GM12878 (cell line): ENCODE data around the gene MAMDC4. TPM values are rescaled to one million over a fixed set of nuclear protein-coding genes. Genes with fewer than 3 reads are reported as not detected.

Experiments used
- ATF3 ChIP-seq: IDR thresholded peaks from 2 replicates; pipeline ENCODE4 v1.6.1; 2011; ENCODE audit warnings: low read depth, mild to moderate bottlenecking, low read length, moderate library complexity, borderline replicate concordance; ENCODE audit errors: extremely low read depth
- BMI1 ChIP-seq: fragments of 450-650 bp; IDR thresholded peaks from 2 replicates; pipeline ENCODE4 v1.6.1; 2016; ENCODE audit warnings: mild to moderate bottlenecking, moderate library complexity, borderline replicate concordance
- CBX3 ChIP-seq: fragments of 200-600 bp; sonication (generic); IDR thresholded peaks from 2 replicates; pipeline ENCODE4 v1.6.1; 2016; ENCODE audit warnings: low read depth, borderline replicate concordance
- CBX5 ChIP-seq: sonication (generic); IDR thresholded peaks from 2 replicates; pipeline ENCODE4 v1.6.1; 2016; ENCODE audit warnings: low read depth, moderate library complexity, mild to moderate bottlenecking, inconsistent platforms
- CHD2 ChIP-seq: IDR thresholded peaks from 2 replicates; pipeline ENCODE4 v1.6.1; 2011; ENCODE audit warnings: low read depth, low read length, improper control_type of control experiment, borderline replicate concordance
- CREM ChIP-seq: IDR thresholded peaks from 2 replicates; pipeline ENCODE4 v1.6.1; 2014; ENCODE audit warnings: antibody characterized with exemption, low read depth
- ESRRA ChIP-seq: IDR thresholded peaks from 2 replicates; pipeline ENCODE4 v1.6.1; 2012; ENCODE audit warnings: mild to moderate bottlenecking, low read length, improper control_type of control experiment
- GABPA ChIP-seq: IDR thresholded peaks from 2 replicates; pipeline ENCODE4 v1.6.1; 2014; ENCODE audit warnings: antibody characterized with exemption, low read depth, mild to moderate bottlenecking, inconsistent platforms
- HDAC2 ChIP-seq: fragments of 200-600 bp; sonication (generic); IDR thresholded peaks from 2 replicates; pipeline ENCODE4 v1.6.1; 2017
- HDGF ChIP-seq: fragments of 450-650 bp; IDR thresholded peaks from 2 replicates; pipeline ENCODE4 v1.6.1; 2016; ENCODE audit warnings: antibody characterized with exemption
- IRF4 ChIP-seq: IDR thresholded peaks from 2 replicates; pipeline ENCODE4 v1.6.1; 2011; ENCODE audit warnings: low read depth, low read length
- KLF5 ChIP-seq: fragments of 450-650 bp; IDR thresholded peaks from 2 replicates; pipeline ENCODE4 v1.6.1; 2014; ENCODE audit warnings: mild to moderate bottlenecking; ENCODE audit not compliant: partially characterized antibody
- MEF2B ChIP-seq: fragments of 450-650 bp; IDR thresholded peaks from 2 replicates; pipeline ENCODE4 v1.6.1; 2018; ENCODE audit warnings: mild to moderate bottlenecking, moderate library complexity; ENCODE audit not compliant: partially characterized antibody, poor library complexity, severe bottlenecking
- NRF1 ChIP-seq: conservative IDR thresholded peaks from 2 replicates; pipeline ENCODE4 v1.6.1; 2011; ENCODE audit warnings: mild to moderate bottlenecking, low read depth, low read length, improper control_type of control experiment
- PML ChIP-seq: IDR thresholded peaks from 2 replicates; pipeline ENCODE4 v1.6.1; 2012; ENCODE audit warnings: low read length, inconsistent platforms
- RAD21 ChIP-seq: IDR thresholded peaks from 2 replicates; pipeline ENCODE4 v1.6.1; 2011; ENCODE audit warnings: mild to moderate bottlenecking, low read depth, low read length, moderate library complexity; ENCODE audit not compliant: insufficient read depth
- RCOR1 ChIP-seq: conservative IDR thresholded peaks from 2 replicates; pipeline ENCODE4 v1.6.1; 2012; ENCODE audit warnings: low read depth, low read length, improper control_type of control experiment
- RFX5 ChIP-seq: IDR thresholded peaks from 2 replicates; pipeline ENCODE4 v1.6.1; 2011; ENCODE audit warnings: low read depth, low read length, improper control_type of control experiment
- STAT1 ChIP-seq: fragments of 450-650 bp; conservative IDR thresholded peaks from 2 replicates; pipeline ENCODE4 v1.6.1; 2014; ENCODE audit warnings: antibody characterized with exemption, mild to moderate bottlenecking
- STAT3 ChIP-seq: IDR thresholded peaks from 2 replicates; pipeline ENCODE4 v1.6.1; 2011; ENCODE audit warnings: low read depth, low read length, improper control_type of control experiment
- TAF1 ChIP-seq: IDR thresholded peaks from 2 replicates; pipeline ENCODE4 v1.6.1; 2011; ENCODE audit warnings: mild to moderate bottlenecking, low read depth, low read length, borderline replicate concordance
- WRNIP1 ChIP-seq: IDR thresholded peaks from 2 replicates; pipeline ENCODE4 v1.6.1; 2011; ENCODE audit warnings: low read depth, low read length, improper control_type of control experiment, borderline replicate concordance
- ZNF217 ChIP-seq: fragments of 450-650 bp; IDR thresholded peaks from 2 replicates; pipeline ENCODE4 v1.6.1; 2017; ENCODE audit warnings: antibody characterized with exemption, mild to moderate bottlenecking
- ZNF622 ChIP-seq: fragments of 450-650 bp; IDR thresholded peaks from 2 replicates; pipeline ENCODE4 v1.6.1; 2017; ENCODE audit warnings: mild to moderate bottlenecking, inconsistent platforms
- ZNF687 ChIP-seq: fragments of 450-650 bp; IDR thresholded peaks from 2 replicates; pipeline ENCODE4 v1.6.1; 2017; ENCODE audit warnings: mild to moderate bottlenecking, moderate library complexity
- ZZZ3 ChIP-seq: IDR thresholded peaks from 2 replicates; pipeline ENCODE4 v1.6.1; 2011; ENCODE audit warnings: low read depth; ENCODE audit not compliant: control insufficient read depth, insufficient read length
- polyA plus RNA-seq, 11 experiments: library from polyadenylated mRNA; depleted of rRNA in 4 of 11; unstranded in 6 of 11; stranded (reverse) in 5 of 11; fragments of >200 nt; fragmentation: Nextera tagmentation in 4 of 11; fragmentation: Illumina TruSeq in 1 of 11; extraction: Ambion mirVana in 4 of 11; extraction: Trizol in 1 of 11; gene quantifications; 1 replicate in 1 of 11; 2 replicates in 10 of 11; pipeline versions ENCODE4 v1.2.1 to v1.2.3, GENCODE V29; 2011 to 2016; ENCODE audit warnings: inconsistent platforms in 2 of 11, missing spikeins in 2 of 11, low read depth in 1 of 11
- total RNA-seq, 4 experiments: library from RNA; depleted of rRNA in 3 of 4; stranded (reverse); fragments of >200 nt in 3 of 4; fragmentation: Illumina TruSeq in 1 of 4; extraction: Trizol in 1 of 4; gene quantifications; 2 replicates each; pipeline versions ENCODE4 v1.2.1 to v1.2.3, GENCODE V29; 2013 to 2021
- TF ChIP-seq, protein P1 (sequence below): fragments of 450-650 bp; IDR thresholded peaks from 2 replicates; pipeline ENCODE4 v1.6.1; 2018; ENCODE audit warnings: borderline replicate concordance, mild to moderate bottlenecking; ENCODE audit not compliant: partially characterized antibody

Gene MAMDC4
- total and polyA plus RNA-seq, 10 of the 15 experiments (the other 5 are each of a cell fraction or from before 2014, with no cell fraction given): 0.22 to 5.7 (median 2.4) TPM; not detected in 1

DNA sequence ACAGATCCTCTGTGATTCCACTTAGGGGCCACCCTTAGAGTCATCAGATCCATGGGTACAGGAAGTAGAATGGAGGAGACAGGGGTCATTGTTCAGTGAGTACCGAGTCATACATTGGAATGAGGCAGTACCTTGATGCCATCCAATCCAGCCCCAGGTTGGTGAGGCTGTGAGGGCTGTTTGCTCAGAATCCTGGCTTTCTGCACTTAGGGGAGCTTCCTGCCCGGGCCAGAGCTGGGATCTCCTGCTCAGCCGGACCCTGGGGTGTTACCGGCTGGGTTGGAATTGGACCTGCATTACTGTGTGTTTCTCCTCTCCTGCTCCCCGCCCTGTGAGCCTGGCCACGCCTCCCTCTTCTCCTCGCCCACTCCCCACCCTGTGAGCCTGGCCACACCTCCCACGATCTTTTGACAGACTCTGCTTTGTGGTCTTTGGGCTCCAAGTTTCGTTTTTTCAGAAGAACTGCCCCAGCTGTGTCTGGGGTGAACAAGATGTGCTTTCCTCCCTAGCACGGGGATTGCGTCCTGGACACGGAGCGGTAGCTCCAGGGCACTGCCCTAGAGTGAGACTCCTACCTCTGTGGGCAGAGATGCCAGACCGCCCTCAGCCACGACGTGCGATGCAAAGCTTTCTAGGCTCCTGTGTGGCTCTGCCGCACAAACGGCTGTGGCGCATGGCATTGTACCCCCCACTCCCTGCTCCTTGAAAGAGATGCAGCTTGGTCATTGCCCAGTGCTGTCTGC lies 49.5 kb downstream of the MAMDC4 start (continued):
- TF ChIP-seq KLF5 (no peak), GABPA (no peak), RAD21 (no peak), CHD2 (no peak), HDAC2 (no peak), ZZZ3 (no peak), WRNIP1 (no peak), ATF3 (no peak), PML (no peak), BMI1 (no peak), ESRRA (no peak), IRF4 (no peak; the same call in 1 of the 2 replicates), ZNF622 (no peak), TAF1 (peak; percentile 70), ZNF217 (no peak), CREM (no peak), STAT1 (no peak), NRF1 (no peak), STAT3 (no peak), RCOR1 (no peak), RFX5 (no peak), CBX5 (no peak), HDGF (peak; percentile 69), ZNF687 (no peak; the same call in 1 of the 2 replicates), MEF2B (no peak), CBX3 (no peak)
- TF ChIP-seq, protein P1, sequence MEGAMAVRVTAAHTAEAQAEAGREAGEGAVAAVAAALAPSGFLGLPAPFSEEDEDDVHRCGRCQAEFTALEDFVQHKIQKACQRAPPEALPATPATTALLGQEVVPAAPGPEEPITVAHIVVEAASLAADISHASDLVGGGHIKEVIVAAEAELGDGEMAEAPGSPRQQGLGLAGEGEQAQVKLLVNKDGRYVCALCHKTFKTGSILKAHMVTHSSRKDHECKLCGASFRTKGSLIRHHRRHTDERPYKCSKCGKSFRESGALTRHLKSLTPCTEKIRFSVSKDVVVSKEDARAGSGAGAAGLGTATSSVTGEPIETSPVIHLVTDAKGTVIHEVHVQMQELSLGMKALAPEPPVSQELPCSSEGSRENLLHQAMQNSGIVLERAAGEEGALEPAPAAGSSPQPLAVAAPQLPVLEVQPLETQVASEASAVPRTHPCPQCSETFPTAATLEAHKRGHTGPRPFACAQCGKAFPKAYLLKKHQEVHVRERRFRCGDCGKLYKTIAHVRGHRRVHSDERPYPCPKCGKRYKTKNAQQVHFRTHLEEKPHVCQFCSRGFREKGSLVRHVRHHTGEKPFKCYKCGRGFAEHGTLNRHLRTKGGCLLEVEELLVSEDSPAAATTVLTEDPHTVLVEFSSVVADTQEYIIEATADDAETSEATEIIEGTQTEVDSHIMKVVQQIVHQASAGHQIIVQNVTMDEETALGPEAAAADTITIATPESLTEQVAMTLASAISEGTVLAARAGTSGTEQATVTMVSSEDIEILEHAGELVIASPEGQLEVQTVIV: no peak
